WTC11 (cell line): ENCODE data around the gene ATP8B3. TPM values are rescaled to one million over a fixed set of nuclear protein-coding genes. Genes with fewer than 3 reads are reported as not detected.

Experiments
- ATAC-seq: fragments of 200-7000 bp; cut with Tn5 transposase; 2 replicates; pipeline ENCODE4 v1.10.0; 2021; ENCODE audit warnings: mild to moderate bottlenecking, moderate library complexity
- CTCF ChIA-PET: fragments of 300-600 bp; sonication (Branson Sonifier 250); formaldehyde crosslinking; loops from one replicate; lab custom pipeline; 2021; ENCODE audit warnings: antibody characterized with exemption; lab: Charles Lee
- POLR2A ChIA-PET: fragments of 350-600 bp; sonication (Branson Sonifier 250); formaldehyde crosslinking; loops from one replicate; lab custom pipeline; 2021; ENCODE audit warnings: antibody characterized with exemption; lab: Charles Lee
- DNase-seq: peaks from one replicate; pipeline ENCODE4 v3.0.0; 2021; ENCODE audit warnings: low spot score
- H3K27ac Mint-ChIP-seq: 2 replicates; pipeline ENCODE4 v1.8.0; 2021; ENCODE audit warnings: mixed read lengths
- H3K27me3 Mint-ChIP-seq: 2 replicates; pipeline ENCODE4 v1.8.0; 2021; ENCODE audit warnings: low read depth, mild to moderate bottlenecking, moderate library complexity, mixed read lengths
- H3K36me3 Mint-ChIP-seq: 2 replicates; pipeline ENCODE4 v1.8.0; 2021; ENCODE audit warnings: mixed read lengths
- H3K4me1 Mint-ChIP-seq: 2 replicates; pipeline ENCODE4 v1.8.0; 2022; ENCODE audit warnings: mixed read lengths
- H3K4me3 Mint-ChIP-seq: 2 replicates; pipeline ENCODE4 v1.8.0; 2021; ENCODE audit warnings: mild to moderate bottlenecking, moderate library complexity, mixed read lengths
- H3K9me3 Mint-ChIP-seq: 2 replicates; pipeline ENCODE4 v1.8.0; 2021; ENCODE audit warnings: mixed read lengths
- CREB1 ChIP-seq: sonication (generic); formaldehyde crosslinking; IDR thresholded peaks from 2 replicates; pipeline ENCODE4 v1.8.0; 2023; ENCODE audit warnings: mild to moderate bottlenecking, missing genetic modification reagents
- FOXP1 ChIP-seq: sonication (generic); formaldehyde crosslinking; IDR thresholded peaks from 2 replicates; pipeline ENCODE4 v1.8.0; 2022; ENCODE audit warnings: missing genetic modification reagents, mild to moderate bottlenecking, moderate library complexity, borderline replicate concordance
- GRHL2 ChIP-seq: fragments of 250-450 bp; sonication (Bioruptor Pico); IDR thresholded peaks from 2 replicates; pipeline ENCODE4 v1.8.0; 2022; ENCODE audit warnings: mild to moderate bottlenecking, moderate library complexity; ENCODE audit not compliant: insufficient replicate concordance, severe bottlenecking
- JUN ChIP-seq: sonication (generic); formaldehyde crosslinking; IDR thresholded peaks from 2 replicates; pipeline ENCODE4 v1.8.0; 2023; ENCODE audit warnings: mild to moderate bottlenecking, missing genetic modification reagents
- NFATC4 ChIP-seq: fragments of 250-450 bp; sonication (Bioruptor Pico); IDR thresholded peaks from 2 replicates; pipeline ENCODE4 v1.9.0; 2021; ENCODE audit warnings: mild to moderate bottlenecking
- NFYB ChIP-seq: sonication (generic); formaldehyde crosslinking; conservative IDR thresholded peaks from 2 replicates; pipeline ENCODE4 v1.8.0; 2022; ENCODE audit warnings: low read depth, missing genetic modification reagents
- NR1H2 ChIP-seq: sonication (generic); formaldehyde crosslinking; IDR thresholded peaks from 2 replicates; pipeline ENCODE4 v1.9.0; 2021; ENCODE audit warnings: mild to moderate bottlenecking, moderate library complexity, missing genetic modification reagents
- OVOL2 ChIP-seq: fragments of 250-450 bp; sonication (Bioruptor Pico); IDR thresholded peaks from 2 replicates; pipeline ENCODE4 v1.9.0; 2021; ENCODE audit warnings: mild to moderate bottlenecking, borderline replicate concordance
- RELA ChIP-seq: sonication (generic); formaldehyde crosslinking; IDR thresholded peaks from 2 replicates; pipeline ENCODE4 v1.8.1; 2022; ENCODE audit warnings: missing genetic modification reagents, mild to moderate bottlenecking, borderline replicate concordance
- SMAD3 ChIP-seq: sonication (generic); formaldehyde crosslinking; IDR thresholded peaks from 2 replicates; pipeline ENCODE4 v1.8.0; 2022; ENCODE audit warnings: missing genetic modification reagents, mild to moderate bottlenecking, borderline replicate concordance
- SOX15 ChIP-seq: fragments of 250-450 bp; sonication (Bioruptor Pico); IDR thresholded peaks from 2 replicates; pipeline ENCODE4 v1.9.0; 2021; ENCODE audit warnings: mild to moderate bottlenecking
- SP1 ChIP-seq: sonication (generic); formaldehyde crosslinking; conservative IDR thresholded peaks from 2 replicates; pipeline ENCODE4 v1.8.1; 2022; ENCODE audit warnings: missing genetic modification reagents
- TEAD1 ChIP-seq: sonication (generic); formaldehyde crosslinking; IDR thresholded peaks from 2 replicates; pipeline ENCODE4 v1.8.0; 2022; ENCODE audit warnings: mild to moderate bottlenecking, missing genetic modification reagents
- TEAD4 ChIP-seq: sonication (generic); formaldehyde crosslinking; IDR thresholded peaks from 2 replicates; pipeline ENCODE4 v1.8.0; 2022; ENCODE audit warnings: mild to moderate bottlenecking, missing genetic modification reagents
- ZNF138 ChIP-seq: sonication (generic); formaldehyde crosslinking; conservative IDR thresholded peaks from 2 replicates; pipeline ENCODE4 v1.8.1; 2022; ENCODE audit warnings: mild to moderate bottlenecking, moderate library complexity, missing genetic modification reagents
- total RNA-seq: library from RNA; stranded (reverse); gene quantifications from 3 replicates; pipeline ENCODE4 v1.2.3, GENCODE V29; 2021
- TF ChIP-seq, protein P1 (sequence below): sonication (generic); formaldehyde crosslinking; IDR thresholded peaks from 2 replicates; pipeline ENCODE4 v1.8.1; 2023; ENCODE audit warnings: mild to moderate bottlenecking, missing genetic modification reagents, moderate library complexity
- TF ChIP-seq, protein P2 (sequence below): sonication (generic); formaldehyde crosslinking; conservative IDR thresholded peaks from 2 replicates; pipeline ENCODE4 v1.8.1; 2023; ENCODE audit warnings: mild to moderate bottlenecking, low read depth, missing genetic modification reagents, moderate library complexity
- TF ChIP-seq, protein P3 (sequence below): sonication (generic); formaldehyde crosslinking; IDR thresholded peaks from 2 replicates; pipeline ENCODE4 v1.8.1; 2023; ENCODE audit warnings: mild to moderate bottlenecking, missing genetic modification reagents, borderline replicate concordance
- TF ChIP-seq, protein P4 (sequence below): sonication (generic); formaldehyde crosslinking; IDR thresholded peaks from 2 replicates; pipeline ENCODE4 v1.8.1; 2023; ENCODE audit warnings: mild to moderate bottlenecking, missing genetic modification reagents, moderate library complexity
- TF ChIP-seq, protein P5 (sequence below): fragments of 250-450 bp; sonication (Bioruptor Pico); conservative IDR thresholded peaks from 2 replicates; pipeline ENCODE4 v1.9.0; 2021; ENCODE audit warnings: mild to moderate bottlenecking
- TF ChIP-seq, protein P6 (sequence below): sonication (generic); formaldehyde crosslinking; IDR thresholded peaks from 2 replicates; pipeline ENCODE4 v1.8.1; 2022; ENCODE audit warnings: mild to moderate bottlenecking, moderate library complexity, missing genetic modification reagents

ATP8B3 gene
- total RNA-seq, 1 experiment from 2014 or later = 5.5 TPM

DNA sequence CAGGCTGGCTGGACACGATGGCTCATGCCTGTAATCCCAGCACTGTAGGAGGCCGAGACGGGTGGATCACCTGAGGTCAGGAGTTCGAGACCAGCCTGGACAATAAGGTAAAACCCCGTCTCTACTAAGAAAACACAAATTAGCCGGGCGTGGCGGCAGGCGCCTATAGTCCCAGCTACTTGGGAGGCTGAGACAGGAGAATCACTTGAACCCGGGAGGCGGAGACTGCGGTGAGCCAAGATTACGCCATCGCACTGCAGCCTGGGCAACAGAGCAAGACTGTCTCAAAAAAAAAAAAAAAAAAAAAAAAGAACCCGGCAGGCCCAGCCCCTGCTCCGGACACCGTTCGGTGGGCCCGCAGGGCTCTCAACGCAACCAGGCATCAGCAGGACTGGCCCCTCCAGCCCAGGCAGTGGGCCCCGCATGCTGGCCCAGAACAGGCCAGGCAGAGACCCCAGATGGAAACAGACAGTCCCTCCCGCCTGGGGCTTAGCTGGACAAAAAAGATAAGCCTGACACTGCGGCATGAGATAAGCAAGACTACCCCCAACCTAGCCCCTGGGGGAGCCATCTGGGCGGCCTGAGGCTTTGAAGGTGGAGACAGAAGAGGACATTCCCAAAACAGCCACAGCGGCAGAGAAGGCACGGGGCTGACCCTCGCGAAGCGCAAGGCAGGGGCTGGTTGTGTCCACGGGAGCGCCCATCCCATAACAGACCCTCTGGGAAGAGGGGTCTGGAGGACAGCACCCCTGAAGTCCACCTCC, 24.6 kb upstream of the ATP8B3 start:
- ChIA-PET CTCF (interaction anchor here (0.6 to 5.6 kb wide), 16 partner anchors 9 to 505 kb away, joined by 4 to 216 read pairs (median 9); partner anchors contain the start of genes REEP6 and REXO1), POLR2A (interaction anchor here (1.5 kb wide), 1 partner anchor 11 kb away, joined by 8 read pairs; no protein-coding TSS in a partner anchor)
- no peak overlapping the region for H3K4me3 Mint-ChIP-seq
- no peaks in the 10 kb centered on the region for H3K27me3 Mint-ChIP-seq
- 0 out of 2 replicates have a peak, but pooled peaks cover 6% of the 10 kb centered on the region for H3K4me1 Mint-ChIP-seq
- H3K36me3 Mint-ChIP-seq = no peaks in the 10 kb centered on the region
- H3K9me3 Mint-ChIP-seq = no peaks in the 10 kb centered on the region
- ATAC-seq (no peak), DNase-seq (no peak)
- H3K27ac Mint-ChIP-seq = no peak overlapping the region
- TF ChIP-seq TEAD4 (CRISPR knock-in tag) (no peak), GRHL2 (CRISPR knock-in tag) (no peak), ZNF138 (CRISPR knock-in tag) (no peak), JUN (CRISPR knock-in tag) (no peak), NFATC4 (CRISPR knock-in tag) (no peak), FOXP1 (CRISPR knock-in tag) (no peak)
- TF ChIP-seq, protein P1, sequence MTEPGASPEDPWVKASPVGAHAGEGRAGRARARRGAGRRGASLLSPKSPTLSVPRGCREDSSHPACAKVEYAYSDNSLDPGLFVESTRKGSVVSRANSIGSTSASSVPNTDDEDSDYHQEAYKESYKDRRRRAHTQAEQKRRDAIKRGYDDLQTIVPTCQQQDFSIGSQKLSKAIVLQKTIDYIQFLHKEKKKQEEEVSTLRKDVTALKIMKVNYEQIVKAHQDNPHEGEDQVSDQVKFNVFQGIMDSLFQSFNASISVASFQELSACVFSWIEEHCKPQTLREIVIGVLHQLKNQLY (CRISPR knock-in tag) = no peak
- TF ChIP-seq, protein P2, sequence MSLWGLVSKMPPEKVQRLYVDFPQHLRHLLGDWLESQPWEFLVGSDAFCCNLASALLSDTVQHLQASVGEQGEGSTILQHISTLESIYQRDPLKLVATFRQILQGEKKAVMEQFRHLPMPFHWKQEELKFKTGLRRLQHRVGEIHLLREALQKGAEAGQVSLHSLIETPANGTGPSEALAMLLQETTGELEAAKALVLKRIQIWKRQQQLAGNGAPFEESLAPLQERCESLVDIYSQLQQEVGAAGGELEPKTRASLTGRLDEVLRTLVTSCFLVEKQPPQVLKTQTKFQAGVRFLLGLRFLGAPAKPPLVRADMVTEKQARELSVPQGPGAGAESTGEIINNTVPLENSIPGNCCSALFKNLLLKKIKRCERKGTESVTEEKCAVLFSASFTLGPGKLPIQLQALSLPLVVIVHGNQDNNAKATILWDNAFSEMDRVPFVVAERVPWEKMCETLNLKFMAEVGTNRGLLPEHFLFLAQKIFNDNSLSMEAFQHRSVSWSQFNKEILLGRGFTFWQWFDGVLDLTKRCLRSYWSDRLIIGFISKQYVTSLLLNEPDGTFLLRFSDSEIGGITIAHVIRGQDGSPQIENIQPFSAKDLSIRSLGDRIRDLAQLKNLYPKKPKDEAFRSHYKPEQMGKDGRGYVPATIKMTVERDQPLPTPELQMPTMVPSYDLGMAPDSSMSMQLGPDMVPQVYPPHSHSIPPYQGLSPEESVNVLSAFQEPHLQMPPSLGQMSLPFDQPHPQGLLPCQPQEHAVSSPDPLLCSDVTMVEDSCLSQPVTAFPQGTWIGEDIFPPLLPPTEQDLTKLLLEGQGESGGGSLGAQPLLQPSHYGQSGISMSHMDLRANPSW (CRISPR knock-in tag) = no peak
- TF ChIP-seq, protein P3, sequence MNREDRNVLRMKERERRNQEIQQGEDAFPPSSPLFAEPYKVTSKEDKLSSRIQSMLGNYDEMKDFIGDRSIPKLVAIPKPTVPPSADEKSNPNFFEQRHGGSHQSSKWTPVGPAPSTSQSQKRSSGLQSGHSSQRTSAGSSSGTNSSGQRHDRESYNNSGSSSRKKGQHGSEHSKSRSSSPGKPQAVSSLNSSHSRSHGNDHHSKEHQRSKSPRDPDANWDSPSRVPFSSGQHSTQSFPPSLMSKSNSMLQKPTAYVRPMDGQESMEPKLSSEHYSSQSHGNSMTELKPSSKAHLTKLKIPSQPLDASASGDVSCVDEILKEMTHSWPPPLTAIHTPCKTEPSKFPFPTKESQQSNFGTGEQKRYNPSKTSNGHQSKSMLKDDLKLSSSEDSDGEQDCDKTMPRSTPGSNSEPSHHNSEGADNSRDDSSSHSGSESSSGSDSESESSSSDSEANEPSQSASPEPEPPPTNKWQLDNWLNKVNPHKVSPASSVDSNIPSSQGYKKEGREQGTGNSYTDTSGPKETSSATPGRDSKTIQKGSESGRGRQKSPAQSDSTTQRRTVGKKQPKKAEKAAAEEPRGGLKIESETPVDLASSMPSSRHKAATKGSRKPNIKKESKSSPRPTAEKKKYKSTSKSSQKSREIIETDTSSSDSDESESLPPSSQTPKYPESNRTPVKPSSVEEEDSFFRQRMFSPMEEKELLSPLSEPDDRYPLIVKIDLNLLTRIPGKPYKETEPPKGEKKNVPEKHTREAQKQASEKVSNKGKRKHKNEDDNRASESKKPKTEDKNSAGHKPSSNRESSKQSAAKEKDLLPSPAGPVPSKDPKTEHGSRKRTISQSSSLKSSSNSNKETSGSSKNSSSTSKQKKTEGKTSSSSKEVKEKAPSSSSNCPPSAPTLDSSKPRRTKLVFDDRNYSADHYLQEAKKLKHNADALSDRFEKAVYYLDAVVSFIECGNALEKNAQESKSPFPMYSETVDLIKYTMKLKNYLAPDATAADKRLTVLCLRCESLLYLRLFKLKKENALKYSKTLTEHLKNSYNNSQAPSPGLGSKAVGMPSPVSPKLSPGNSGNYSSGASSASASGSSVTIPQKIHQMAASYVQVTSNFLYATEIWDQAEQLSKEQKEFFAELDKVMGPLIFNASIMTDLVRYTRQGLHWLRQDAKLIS = no peak
- TF ChIP-seq, protein P4, sequence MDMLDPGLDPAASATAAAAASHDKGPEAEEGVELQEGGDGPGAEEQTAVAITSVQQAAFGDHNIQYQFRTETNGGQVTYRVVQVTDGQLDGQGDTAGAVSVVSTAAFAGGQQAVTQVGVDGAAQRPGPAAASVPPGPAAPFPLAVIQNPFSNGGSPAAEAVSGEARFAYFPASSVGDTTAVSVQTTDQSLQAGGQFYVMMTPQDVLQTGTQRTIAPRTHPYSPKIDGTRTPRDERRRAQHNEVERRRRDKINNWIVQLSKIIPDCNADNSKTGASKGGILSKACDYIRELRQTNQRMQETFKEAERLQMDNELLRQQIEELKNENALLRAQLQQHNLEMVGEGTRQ (CRISPR knock-in tag) = no peak

DNA sequence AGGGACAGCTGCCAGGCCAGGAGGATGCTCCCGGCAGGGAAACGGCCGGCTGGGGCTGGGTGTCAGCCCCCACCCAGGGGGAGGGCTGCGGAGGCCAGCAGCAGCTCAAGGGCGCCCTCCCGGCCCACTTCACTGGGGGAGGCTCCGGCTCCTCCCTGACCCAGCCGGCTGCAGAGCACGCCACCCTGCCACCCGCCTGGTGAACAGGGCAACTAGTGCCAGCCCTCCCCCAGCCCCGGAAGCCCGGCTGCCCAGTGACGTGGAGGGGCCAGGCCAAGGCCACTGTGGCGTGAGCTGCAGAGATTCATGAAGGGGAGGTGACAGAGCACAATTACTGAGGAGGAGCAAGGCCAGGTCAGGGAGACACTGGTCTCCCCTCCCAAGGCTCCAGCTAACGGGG, 21.5 kb upstream of the ATP8B3 start:
- Mint-ChIP-seq H3K27me3 (no peaks in the 10 kb centered on the region), H3K27ac (no peak overlapping the region), H3K4me3 (no peak overlapping the region), H3K36me3 (no peaks in the 10 kb centered on the region), H3K4me1 (0 out of 2 replicates have a peak, but pooled peaks cover 3% of the 10 kb centered on the region), H3K9me3 (no peaks in the 10 kb centered on the region)
- no peak for DNase-seq
- ATAC-seq = no peak
- ChIA-PET CTCF (interaction anchor here (0.7 to 1.9 kb wide), 3 partner anchors 10 to 113 kb away, joined by 3 to 7 read pairs (median 6); no protein-coding TSS in a partner anchor), POLR2A (no interaction called here)
- TF ChIP-seq FOXP1 (CRISPR knock-in tag) (no peak), SMAD3 (no peak), RELA (CRISPR knock-in tag) (no peak), NR1H2 (no peak), SOX15 (CRISPR knock-in tag) (no peak), SP1 (CRISPR knock-in tag) (no peak), NFYB (CRISPR knock-in tag) (no peak), CREB1 (CRISPR knock-in tag) (no peak), OVOL2 (CRISPR knock-in tag) (no peak), TEAD1 (CRISPR knock-in tag) (no peak)
- TF ChIP-seq, protein P5, sequence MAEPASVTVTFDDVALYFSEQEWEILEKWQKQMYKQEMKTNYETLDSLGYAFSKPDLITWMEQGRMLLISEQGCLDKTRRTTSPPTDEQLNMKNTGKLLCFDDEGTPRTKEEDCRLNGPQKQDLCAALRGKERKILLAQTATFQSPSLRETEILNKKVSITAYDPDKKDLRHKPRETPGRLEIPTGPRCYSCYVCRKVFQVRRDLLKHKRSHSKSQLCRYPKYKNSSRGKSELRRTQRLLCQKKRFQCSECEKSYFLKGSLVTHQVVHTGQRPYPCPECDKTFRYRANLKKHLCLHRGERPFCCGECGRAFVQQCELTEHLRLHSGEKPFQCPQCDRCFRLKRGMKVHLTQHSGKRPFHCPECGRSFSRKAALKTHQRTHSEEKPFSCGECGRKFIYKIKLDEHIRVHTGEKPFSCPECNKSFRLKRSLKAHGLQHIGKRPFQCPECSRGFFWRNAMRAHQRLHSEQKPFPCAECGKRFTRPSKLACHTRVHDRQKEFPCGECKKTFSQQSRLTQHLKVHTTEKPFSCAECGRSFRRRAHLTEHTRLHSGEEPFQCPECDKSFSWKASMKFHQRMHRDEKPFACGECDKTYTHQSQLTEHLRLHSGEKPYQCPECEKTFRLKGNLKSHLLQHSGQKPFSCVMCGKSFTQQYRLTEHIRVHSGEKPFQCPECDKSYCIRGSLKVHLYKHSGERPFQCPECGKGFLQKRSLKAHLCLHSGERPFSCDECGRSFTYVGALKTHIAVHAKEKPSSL (CRISPR knock-in tag) = no peak
- TF ChIP-seq, protein P6, sequence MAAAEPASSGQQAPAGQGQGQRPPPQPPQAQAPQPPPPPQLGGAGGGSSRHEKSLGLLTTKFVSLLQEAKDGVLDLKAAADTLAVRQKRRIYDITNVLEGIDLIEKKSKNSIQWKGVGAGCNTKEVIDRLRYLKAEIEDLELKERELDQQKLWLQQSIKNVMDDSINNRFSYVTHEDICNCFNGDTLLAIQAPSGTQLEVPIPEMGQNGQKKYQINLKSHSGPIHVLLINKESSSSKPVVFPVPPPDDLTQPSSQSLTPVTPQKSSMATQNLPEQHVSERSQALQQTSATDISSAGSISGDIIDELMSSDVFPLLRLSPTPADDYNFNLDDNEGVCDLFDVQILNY (CRISPR knock-in tag) = no peak
